GM12878 (cell line): ENCODE measurements around the gene HCST. TPM values are rescaled to one million over a fixed set of nuclear protein-coding genes. Genes with fewer than 3 reads are reported as not detected.
A peak's percentile ranks its signal among the peaks of the same experiment; 100 is the strongest.

ENCODE experiments used
- ATAC-seq: fragments of 200-7000 bp; cut with Tn5 transposase; 3 replicates; pipeline ENCODE4 v1.9.1; 2020; ENCODE audit warnings: mild to moderate bottlenecking, moderate library complexity
- BruUV-seq: library from RNA; stranded (reverse); fragments of 400-500 nt; replicated peaks from 2 replicates; lab custom pipeline; 2021; lab: Mats Ljungman, UMichigan
- CTCF ChIA-PET: fragments of 300-600 bp; sonication (Branson Sonifier 250); formaldehyde crosslinking; extraction: SDS; loops from one replicate; lab custom pipeline; 2021; ENCODE audit warnings: inconsistent platforms; lab: Yijun Ruan, JAX
- POLR2A ChIA-PET: fragments of 350-600 bp; formaldehyde crosslinking; extraction: SDS; loops from one replicate; lab custom pipeline; 2021; ENCODE audit warnings: inconsistent platforms; lab: Charles Lee
- RAD21 ChIA-PET: fragments of 300-600 bp; sonication (Branson Sonifier 250); formaldehyde crosslinking; loops from one replicate; lab custom pipeline; 2023; ENCODE audit warnings: antibody characterized with exemption; ENCODE audit not compliant: unreplicated experiment; lab: Charles Lee
- SMC1A ChIA-PET: fragments of 300-600 bp; sonication (Branson Sonifier 250); formaldehyde crosslinking; loops from one replicate; lab custom pipeline; 2023; ENCODE audit not compliant: unreplicated experiment, uncharacterized antibody; lab: Charles Lee
- DNase-seq: peaks from one replicate; pipeline ENCODE4 v3.0.0-alpha.2; 2011; ENCODE audit warnings: low read depth, low spot score
- FAIRE-seq: peaks from 3 replicates; lab custom pipeline; 2011; peaks lifted over from hg19 to GRCh38; lab: Jason Lieb, UNC
- H2AFZ ChIP-seq: 2 replicates; pipeline ENCODE4 v1.6.0; 2011; ENCODE audit warnings: low read depth, low read length, control low read depth; ENCODE audit not compliant: control insufficient read depth
- H3K27ac ChIP-seq: 2 replicates; pipeline ENCODE4 v1.5.1; 2011; ENCODE audit warnings: control low read depth; ENCODE audit not compliant: control insufficient read depth, insufficient read depth
- H3K27me3 ChIP-seq, 2 experiments: replicated peaks in 1 of 2; 2 replicates each; pipeline versions ENCODE4 v1.6.0 to v1.6.1; 2011; ENCODE audit warnings: low read length in 1 of 2; ENCODE audit not compliant: control insufficient read depth in 2 of 2, insufficient read depth in 2 of 2
- H3K36me3 ChIP-seq, 2 experiments: 2 replicates each; pipeline ENCODE4 v1.5.1; 2011; ENCODE audit warnings: low read length in 1 of 2; ENCODE audit not compliant: control insufficient read depth in 2 of 2, insufficient read depth in 2 of 2
- H3K4me1 ChIP-seq: 2 replicates; pipeline ENCODE4 v1.6.1; 2011; ENCODE audit warnings: mild to moderate bottlenecking, low read length, moderate library complexity, mixed read lengths; ENCODE audit not compliant: control insufficient read depth, insufficient read depth
- H3K4me2 ChIP-seq: 2 replicates; pipeline ENCODE4 v1.6.0; 2011; ENCODE audit warnings: control low read depth; ENCODE audit not compliant: control insufficient read depth, insufficient read depth
- H3K4me3 ChIP-seq: fragments of 200-600 bp; sonication (generic); 2 replicates; pipeline ENCODE4 v1.5.1; 2016
- H3K79me2 ChIP-seq: 2 replicates; pipeline ENCODE4 v1.6.0; 2011; ENCODE audit warnings: low read length; ENCODE audit not compliant: control insufficient read depth, insufficient read depth
- H3K9ac ChIP-seq: 2 replicates; pipeline ENCODE4 v1.8.0; 2011; ENCODE audit warnings: low read length, control low read depth, mixed read lengths; ENCODE audit not compliant: control insufficient read depth, insufficient read depth
- H3K9me3 ChIP-seq: replicated peaks from 3 replicates; pipeline ENCODE4 v1.5.1; 2011; ENCODE audit warnings: mild to moderate bottlenecking, low read length; ENCODE audit not compliant: control insufficient read depth, insufficient read depth
- H4K20me1 ChIP-seq: 2 replicates; pipeline ENCODE4 v1.6.0; 2011; ENCODE audit not compliant: control insufficient read depth, insufficient read depth
- CHD2 ChIP-seq: IDR thresholded peaks from 2 replicates; pipeline ENCODE4 v1.6.1; 2011; ENCODE audit warnings: low read depth, low read length, improper control_type of control experiment, borderline replicate concordance
- IKZF1 ChIP-seq: fragments of 450-650 bp; conservative IDR thresholded peaks from 2 replicates; pipeline ENCODE4 v1.6.1; 2017; ENCODE audit warnings: antibody characterized with exemption, mild to moderate bottlenecking
- JUND ChIP-seq: IDR thresholded peaks from 2 replicates; pipeline ENCODE4 v1.6.1; 2012; ENCODE audit warnings: low read depth, mild to moderate bottlenecking, low read length, improper control_type of control experiment, moderate library complexity
- PML ChIP-seq: IDR thresholded peaks from 2 replicates; pipeline ENCODE4 v1.6.1; 2012; ENCODE audit warnings: low read length, inconsistent platforms
- POLR2AphosphoS5 ChIP-seq: IDR thresholded peaks from 2 replicates; pipeline ENCODE4 v1.6.1; 2011; ENCODE audit warnings: mild to moderate bottlenecking, low read length, inconsistent platforms
- SMC3 ChIP-seq: IDR thresholded peaks from 2 replicates; pipeline ENCODE4 v1.6.1; 2011; ENCODE audit warnings: low read length, improper control_type of control experiment, borderline replicate concordance
- SREBF1 ChIP-seq: IDR thresholded peaks from 2 replicates; pipeline ENCODE4 v1.6.1; 2012; ENCODE audit warnings: mild to moderate bottlenecking, low read length
- SRF ChIP-seq, 2 experiments: IDR thresholded peaks; 2 replicates each; pipeline ENCODE4 v1.6.1; 2011; ENCODE audit warnings: low read depth in 2 of 2, low read length in 2 of 2, mild to moderate bottlenecking in 1 of 2, moderate library complexity in 1 of 2
- SUPT20H ChIP-seq: IDR thresholded peaks from 2 replicates; pipeline ENCODE4 v1.6.1; 2011; ENCODE audit warnings: low read depth, mild to moderate bottlenecking, low read length, moderate library complexity, borderline replicate concordance; ENCODE audit not compliant: control insufficient read depth
- USF1 ChIP-seq: IDR thresholded peaks from 2 replicates; pipeline ENCODE4 v1.6.1; 2011; ENCODE audit warnings: borderline replicate concordance, low read depth, mild to moderate bottlenecking, moderate library complexity, mixed read lengths, low read length; ENCODE audit not compliant: insufficient read depth; ENCODE audit errors: extremely low read length
- ZNF207 ChIP-seq: fragments of 450-650 bp; IDR thresholded peaks from 2 replicates; pipeline ENCODE4 v1.6.1; 2014; ENCODE audit warnings: antibody characterized with exemption, mild to moderate bottlenecking, borderline replicate concordance
- WGBS: methylation state at CpG from one replicate; pipeline ENCODE4 v1.1.6; 2016; ENCODE audit warnings: low lambda C conversion rate; ENCODE audit not compliant: insufficient replicate concordance, insufficient coverage; ENCODE audit errors: missing lambda C conversion rate; 5-methylcytosine and 5-hydroxymethylcytosine counted together
- in situ Hi-C: fragments of 300-500 bp; cut with MboI; formaldehyde crosslinking; loops from 9 replicates; pipeline ENCODE4 v1.14.3; 2018; ENCODE audit warnings: mixed read lengths
- intact Hi-C: fragments of 100-400 bp; cut with micrococcal nuclease; formaldehyde crosslinking; loops from one replicate; pipeline ENCODE4 v1.14.2; 2022; ENCODE audit not compliant: unreplicated experiment
- polyA plus RNA-seq, 11 experiments: library from polyadenylated mRNA; depleted of rRNA in 4 of 11; unstranded in 6 of 11; stranded (reverse) in 5 of 11; fragments of >200 nt; fragmentation: Nextera tagmentation in 4 of 11; fragmentation: Illumina TruSeq in 1 of 11; extraction: Ambion mirVana in 4 of 11; extraction: Trizol in 1 of 11; gene quantifications; 1 replicate in 1 of 11; 2 replicates in 10 of 11; pipeline versions ENCODE4 v1.2.1 to v1.2.3, GENCODE V29; 2011 to 2016; ENCODE audit warnings: inconsistent platforms in 2 of 11, missing spikeins in 2 of 11, low read depth in 1 of 11
- total RNA-seq, 4 experiments: library from RNA; depleted of rRNA in 3 of 4; stranded (reverse); fragments of >200 nt in 3 of 4; fragmentation: Illumina TruSeq in 1 of 4; extraction: Trizol in 1 of 4; gene quantifications; 2 replicates each; pipeline versions ENCODE4 v1.2.1 to v1.2.3, GENCODE V29; 2013 to 2021

Gene HCST
- total and polyA plus RNA-seq, 10 of the 15 experiments (the other 5 are each of a cell fraction or from before 2014, with no cell fraction given), result 7.5 to 79.6 (median 33.6) TPM

GRCh38 chr19:35899547-35900214 lies 2.6 kb upstream of the HCST start (continued):
- TF ChIP-seq JUND (no peak), SRF (IDR thresholded peaks at IDR 0.05; ENCODE audit: low read depth in 2 of 2, low read length in 2 of 2) (0 out of 4 replicates have a peak, but pooled peaks of 1 of the 2 experiments have one; percentile 29), SMC3 (no peak), CHD2 (peak; percentile 88)

GRCh38 chr19:35901055-35901644 lies 1.2 kb upstream of the HCST start:
- H3K79me2 ChIP-seq, result peaks cover 36% of the 10 kb centered on the region
- intact Hi-C loops, result loop anchor here (5.0 kb wide), 1 partner anchor 189 kb away; no protein-coding TSS in a partner anchor
- peak overlapping the region; percentile 96 for H3K4me3 ChIP-seq
- peak overlapping the region; percentile 95 for H3K9ac ChIP-seq
- H4K20me1 ChIP-seq, result no peaks in the 10 kb centered on the region
- peak overlapping the region; percentile 96 for H3K27ac ChIP-seq
- H2AFZ ChIP-seq, result no peak overlapping the region
- H3K4me1 ChIP-seq, result peaks cover 36% of the 10 kb centered on the region
- no peaks in the 10 kb centered on the region for H3K27me3 ChIP-seq
- no peak for FAIRE-seq
- no peak for TF ChIP-seq USF1
- TF ChIP-seq SUPT20H, result no peak
- no peak for TF ChIP-seq POLR2AphosphoS5
- TF ChIP-seq SREBF1, result no peak
- TF ChIP-seq CHD2, result no peak
- no peak for TF ChIP-seq ZNF207
- TF ChIP-seq IKZF1, result no peak
- TF ChIP-seq PML, result no peak
- TF ChIP-seq, all 136 proteins: peak for 0
- no peaks in the 10 kb centered on the region for H3K9me3 ChIP-seq
- ChIA-PET RAD21 (interaction anchor here (0.6 to 1.6 kb wide), 7 partner anchors 8 to 206 kb away, joined by 3 to 12 read pairs (median 4); no protein-coding TSS in a partner anchor), POLR2A (interaction anchor here (0.6 to 2.0 kb wide), 11 partner anchors 8 to 204 kb away, joined by 3 to 14 read pairs (median 6); no protein-coding TSS in a partner anchor), SMC1A (interaction anchor here (0.8 to 1.7 kb wide), 3 partner anchors 7 to 161 kb away, joined by 3 to 6 read pairs (median 6); no protein-coding TSS in a partner anchor), CTCF (no interaction called here)
- in situ Hi-C loops, result loop anchor here (10.0 kb wide), 1 partner anchor 566 kb away; no protein-coding TSS in a partner anchor
- WGBS, result 18% methylated on average over 2 of the region's 2 CpGs
- BruUV-seq, result no TSS peak
- peaks cover 3 to 7% of the 10 kb centered on the region in 2 experiments; a peak in 3 of 4 replicates for H3K36me3 ChIP-seq
- DNase-seq (no peak), ATAC-seq (no peak)
- peak overlapping the region; percentile 98 for H3K4me2 ChIP-seq
